NCI-H460 (cell line): ENCODE results near the gene OR52N5. TPM values are rescaled to one million over a fixed set of nuclear protein-coding genes. Genes with fewer than 3 reads are reported as not detected.

Source experiments
- DNase-seq: peaks from one replicate; pipeline ENCODE4 v3.0.0-alpha.2; 2016; ENCODE audit warnings: low read depth; ENCODE audit errors: extremely low read depth
- polyA plus RNA-seq: library from polyadenylated mRNA; depleted of rRNA; stranded (reverse); fragments of >200 nt; gene quantifications from 2 replicates; pipeline ENCODE4 v1.2.3, GENCODE V29; 2014; cell fraction: nucleus; rRNA removed
- total RNA-seq: library from RNA; depleted of rRNA; stranded (reverse); fragments of >200 nt; shearing (Covaris generic); gene quantifications from 2 replicates; pipeline ENCODE4 v1.2.3, GENCODE V29; 2014; rRNA removed

Gene OR52N5
- total RNA-seq: not detected in 2 replicates
- not detected in 2 replicates for polyA plus RNA-seq

DNA sequence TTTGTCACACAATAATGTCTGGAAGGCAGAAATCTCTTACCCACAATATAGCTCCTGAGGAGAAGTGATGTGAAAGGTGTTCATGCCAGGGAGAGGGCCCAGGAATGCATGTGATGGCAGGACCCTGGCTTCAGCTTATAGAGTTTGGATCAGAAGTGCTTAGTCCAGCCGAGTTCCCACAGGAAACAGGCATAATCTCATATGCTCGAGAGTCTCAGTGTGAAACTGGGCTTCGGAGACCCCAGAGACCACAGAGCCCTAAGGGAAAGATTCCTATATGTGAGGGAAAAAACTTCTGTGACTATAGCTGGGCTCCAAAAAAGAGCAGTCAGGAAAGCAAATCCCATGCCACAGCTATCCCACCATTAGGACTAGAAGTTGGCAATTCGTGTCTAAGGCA lies at the start of gene OR52N5:
OR52N5 (minus strand) TSS at position 101 of the 400 bp plus-strand sequence. CDS start 4,721 bp downstream, outside the sequence.
- no peak for DNase-seq

DNA sequence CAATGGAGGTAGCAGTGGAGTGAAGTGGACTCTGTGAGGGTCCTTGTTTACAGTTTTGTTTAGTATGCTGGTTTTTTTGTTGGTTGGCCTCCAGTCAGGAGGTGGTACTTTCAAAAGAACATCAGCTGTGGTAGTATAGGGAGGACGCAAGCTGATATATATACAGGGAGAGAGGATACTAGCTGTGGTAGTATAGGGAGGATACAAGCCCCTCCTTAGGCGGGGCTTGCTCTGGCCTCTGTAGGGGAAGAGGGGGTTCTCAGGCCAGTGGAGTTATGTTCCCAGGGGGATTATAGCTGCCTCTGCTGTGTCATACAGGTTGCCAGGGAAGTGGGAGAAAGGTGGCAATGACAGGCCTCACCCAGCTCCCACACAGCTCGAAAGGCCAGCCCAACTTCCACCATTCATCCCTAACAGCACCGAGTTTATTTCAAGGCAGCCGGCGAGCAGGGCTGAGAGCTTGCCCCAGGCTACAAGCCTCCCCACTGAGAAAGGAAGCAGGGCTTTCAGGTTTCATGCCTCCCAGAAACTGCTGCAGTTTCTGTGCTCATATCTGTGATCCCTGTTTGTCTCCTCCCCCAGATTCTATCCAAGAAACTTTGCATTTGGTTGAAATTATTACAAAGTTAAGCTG lies 48.2 kb upstream of the OR52N5 start:
- no peak for DNase-seq

DNA sequence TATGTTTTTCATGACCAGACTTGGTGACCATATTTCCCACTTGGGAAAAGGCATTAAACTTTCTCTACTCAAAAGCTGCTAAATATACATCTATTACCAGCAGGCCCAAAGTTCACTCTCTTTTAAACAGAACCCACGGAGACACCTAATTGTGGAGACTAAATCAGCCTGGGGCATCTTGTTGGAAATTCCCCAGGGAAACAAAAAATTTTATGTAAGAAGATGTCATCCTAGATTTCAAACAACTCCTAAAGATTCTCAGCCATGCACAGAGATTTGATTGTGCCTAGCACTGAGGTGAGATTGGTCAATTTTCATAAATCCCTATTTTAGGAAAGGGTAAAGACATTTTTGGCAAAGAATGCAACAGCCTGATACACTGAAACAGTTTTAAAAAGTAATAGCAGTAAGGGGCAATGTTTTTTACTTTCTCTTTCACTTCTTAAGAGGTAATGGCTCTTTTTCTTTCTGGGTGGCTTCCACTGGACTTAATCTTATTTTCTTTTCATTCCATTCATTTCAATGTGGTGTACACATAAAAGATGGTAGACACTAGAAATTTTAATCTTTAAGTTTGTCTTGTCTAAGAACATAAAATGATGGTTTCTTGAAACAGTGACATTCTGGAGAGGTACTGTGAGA lies 35.2 kb upstream of the OR52N5 start:
- no peak for DNase-seq

DNA sequence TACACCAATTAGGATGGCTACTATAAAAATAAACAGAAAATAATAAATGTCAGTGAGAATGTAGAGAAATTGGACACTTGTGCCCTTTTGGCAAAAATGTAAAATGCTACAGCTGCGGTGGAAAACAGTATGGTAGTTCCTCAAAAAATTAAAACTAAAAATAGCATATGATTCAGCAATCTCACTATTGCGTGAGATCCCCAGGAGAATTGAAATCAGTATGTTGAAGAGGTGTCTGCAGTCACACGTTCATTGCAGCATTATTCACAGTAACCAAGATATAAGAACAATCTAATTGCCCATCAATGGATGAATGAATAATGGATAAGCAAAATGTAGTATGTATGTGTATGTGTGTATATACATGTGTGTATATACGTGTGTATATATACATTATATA lies 32.4 kb upstream of the OR52N5 start:
- DNase-seq: no peak

DNA sequence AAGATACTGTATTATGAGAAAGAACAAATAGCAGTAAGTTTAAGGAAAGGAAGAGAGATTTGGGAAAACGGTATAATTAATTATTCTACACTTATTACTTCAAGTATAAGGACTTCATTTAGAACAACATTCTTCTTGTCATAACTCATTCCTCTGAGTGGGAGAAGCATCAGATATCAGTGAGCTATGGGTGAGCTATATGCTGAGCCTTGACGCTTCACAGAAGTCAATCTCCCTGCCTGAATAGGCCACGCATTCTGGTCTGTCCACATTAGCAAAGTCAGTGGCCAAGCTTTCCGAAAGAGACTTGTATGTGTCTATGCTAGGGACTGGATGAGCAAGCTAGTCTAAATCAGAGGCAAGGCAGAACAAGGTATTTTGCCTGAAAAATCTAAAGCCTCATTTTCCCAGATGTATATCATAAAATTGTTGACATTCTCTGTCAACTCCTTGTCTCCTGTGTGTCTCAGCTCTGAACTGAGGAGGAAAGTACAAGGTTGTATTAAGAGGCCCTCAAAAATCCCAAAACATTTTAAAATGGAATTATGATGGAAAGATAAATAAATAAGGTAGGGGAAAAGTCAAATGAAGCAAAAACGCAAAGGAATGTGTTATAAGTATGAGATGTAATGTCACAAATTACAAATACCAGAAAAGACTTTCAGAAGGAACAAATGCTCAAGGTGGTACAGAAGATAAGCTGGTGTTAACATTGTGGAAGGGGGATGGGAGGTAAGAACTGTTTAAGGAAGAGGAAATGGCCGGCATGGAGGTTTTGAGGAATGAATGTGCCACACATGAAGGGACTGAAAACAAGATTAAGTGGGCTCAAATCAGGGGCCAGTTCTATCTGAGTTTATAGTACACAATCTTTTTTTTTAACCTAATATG lies 27.0 kb upstream of the OR52N5 start:
- DNase-seq: no peak

DNA sequence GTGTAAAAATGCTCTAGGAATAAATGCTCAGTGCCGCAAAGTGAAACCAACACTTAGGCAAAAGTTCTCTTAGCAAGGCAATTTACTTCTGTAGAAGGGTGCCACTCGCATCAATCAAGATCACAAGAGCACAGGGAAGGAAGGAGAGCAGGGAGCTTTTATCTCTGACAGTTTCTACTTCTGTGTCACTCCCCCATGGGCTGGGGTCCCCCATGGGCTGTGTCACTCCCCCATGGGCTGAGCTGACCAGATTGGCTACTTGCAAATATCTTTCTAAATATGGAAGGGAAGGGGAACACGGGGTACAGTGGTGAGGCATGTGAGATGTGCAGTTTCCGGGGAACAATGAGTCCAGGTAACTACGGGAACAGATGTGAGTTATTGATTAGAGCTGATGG lies 26.0 kb upstream of the OR52N5 start:
- no peak for DNase-seq

DNA sequence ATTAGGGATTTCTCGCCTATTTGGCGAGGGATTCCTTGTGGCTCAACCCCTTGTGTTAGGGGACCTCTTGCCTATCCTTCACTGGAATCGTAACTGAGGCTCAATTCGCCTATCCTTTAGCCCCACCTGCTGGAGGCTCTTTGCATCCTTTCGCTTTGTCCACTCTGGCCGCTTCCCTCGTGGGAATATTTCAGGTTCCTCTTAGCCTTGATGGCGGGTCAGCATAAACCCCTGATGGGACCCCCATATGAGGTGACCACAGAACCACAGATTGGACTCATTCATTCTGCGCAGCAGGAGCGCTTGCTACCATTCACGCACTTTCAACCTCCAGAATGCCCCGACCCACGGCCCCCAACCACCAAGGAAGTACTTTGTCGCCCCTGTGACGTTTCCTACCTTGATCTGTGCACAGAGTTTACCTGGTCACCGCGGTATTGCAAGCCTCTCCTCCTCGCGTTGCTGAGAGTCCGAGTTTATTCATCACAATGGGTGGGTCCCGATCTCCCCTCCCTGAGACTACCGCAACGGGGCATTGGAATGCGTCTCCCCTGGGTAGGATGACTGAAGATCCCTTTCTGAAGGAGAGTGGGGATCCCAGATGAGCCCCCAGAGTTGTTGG lies 25.5 kb upstream of the OR52N5 start, which contains the start of gene OR52N2:
OR52N2 (plus strand) TSS at position 425 of the 622 bp plus-strand sequence. CDS start 11,412 bp downstream, outside the sequence.
- DNase-seq: peak; percentile 67

DNA sequence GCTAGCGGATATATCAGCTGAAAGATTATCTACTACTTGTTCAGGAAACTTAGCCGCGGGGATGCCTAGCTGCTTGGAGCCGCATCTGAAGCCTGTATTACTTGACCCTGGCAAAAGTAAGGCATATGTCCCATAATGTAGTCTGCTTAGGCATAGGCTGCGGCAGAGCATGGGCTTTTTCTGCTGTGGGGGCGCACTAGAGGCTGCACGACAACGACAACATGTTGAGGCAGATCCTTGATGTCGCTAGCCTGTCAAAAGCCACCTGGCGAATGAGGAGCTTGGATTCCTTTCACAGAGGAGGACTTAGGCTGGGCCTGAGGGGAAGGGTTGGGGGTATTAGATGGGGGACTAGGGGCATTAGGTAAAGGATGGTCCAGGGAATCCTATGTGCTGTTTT lies 24.4 kb upstream of the OR52N5 start:
- DNase-seq: no peak

DNA sequence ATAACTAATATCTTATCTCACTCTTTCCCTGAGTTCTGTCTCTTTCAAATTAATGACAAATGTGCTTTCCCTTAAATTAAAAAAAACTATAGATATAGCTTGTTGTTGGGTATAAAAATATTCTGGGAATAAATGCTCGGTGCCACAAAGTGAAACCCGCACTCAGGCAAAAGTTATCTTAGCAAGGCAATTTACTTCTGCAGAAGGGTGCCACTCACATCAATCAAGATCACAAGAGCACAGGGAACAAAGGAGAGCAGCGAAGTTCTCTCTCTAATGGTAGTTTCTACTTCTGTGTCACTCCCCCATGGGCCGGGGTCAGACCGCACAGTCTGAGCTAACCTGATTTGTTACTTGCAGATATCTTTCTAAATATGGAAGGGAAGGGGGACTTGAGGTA lies 20.8 kb upstream of the OR52N5 start:
- DNase-seq: no peak

DNA sequence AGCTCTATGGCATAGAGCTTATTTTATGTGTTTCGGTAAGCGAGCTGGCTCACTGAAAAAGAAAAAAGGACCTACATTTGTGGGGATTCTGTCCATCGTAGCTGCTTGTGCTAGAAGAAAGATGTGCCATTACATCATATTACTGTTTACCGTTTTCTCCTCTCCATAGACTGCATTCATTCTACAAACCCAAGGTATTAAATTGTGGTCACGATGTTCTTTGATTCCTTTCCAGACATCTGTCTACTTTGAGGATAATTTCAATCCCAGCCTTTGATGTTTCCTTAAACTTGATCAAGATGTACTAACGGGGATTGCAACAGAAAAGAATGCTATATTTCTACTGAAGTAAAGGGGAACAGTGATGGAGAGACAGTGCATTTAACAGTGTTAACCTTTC lies 13.4 kb upstream of the OR52N5 start:
- DNase-seq: no peak

DNA sequence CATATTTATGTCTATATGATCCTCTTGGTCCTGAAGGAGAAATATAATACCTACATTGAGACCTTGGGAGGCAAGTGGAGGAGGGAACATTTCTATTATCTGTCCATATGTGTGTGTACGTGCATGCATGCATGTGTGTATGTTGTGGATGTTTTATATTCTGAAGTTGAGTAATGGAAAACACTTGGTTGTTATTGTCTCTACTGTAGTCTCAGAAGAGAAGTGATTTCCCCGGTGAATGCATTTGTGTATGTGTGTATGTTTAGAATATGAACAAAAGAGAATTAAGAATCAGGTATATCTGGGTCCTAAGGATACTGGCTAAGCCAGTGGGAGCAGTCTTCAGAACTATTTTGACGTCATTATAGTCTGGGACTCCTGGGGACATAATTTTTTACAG lies 8.0 kb upstream of the OR52N5 start, which contains the start of gene OR52N1:
OR52N1 (minus strand) TSS at position 101 of the 400 bp plus-strand sequence. CDS start 2,449 bp downstream, outside the sequence.
- no peak for DNase-seq

DNA sequence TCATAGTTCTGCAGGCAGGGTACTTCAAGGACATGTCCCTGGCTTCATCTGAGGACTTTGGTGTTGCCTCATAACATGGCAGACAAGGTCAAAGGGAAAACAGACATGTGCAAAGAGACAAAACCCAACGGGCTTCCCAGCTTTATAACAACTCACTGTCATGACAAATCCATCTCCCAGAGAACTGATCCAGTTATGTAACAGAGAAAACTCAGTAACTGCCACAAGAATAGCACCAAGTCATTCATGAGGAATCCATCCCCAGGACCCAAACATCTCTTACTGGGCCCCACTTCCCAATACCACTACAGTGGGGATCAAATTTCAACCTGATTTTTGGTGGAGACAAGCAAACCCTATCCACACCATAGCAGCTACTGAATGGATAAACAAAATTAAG lies 16.1 kb downstream of the OR52N5 start:
- no peak for DNase-seq

DNA sequence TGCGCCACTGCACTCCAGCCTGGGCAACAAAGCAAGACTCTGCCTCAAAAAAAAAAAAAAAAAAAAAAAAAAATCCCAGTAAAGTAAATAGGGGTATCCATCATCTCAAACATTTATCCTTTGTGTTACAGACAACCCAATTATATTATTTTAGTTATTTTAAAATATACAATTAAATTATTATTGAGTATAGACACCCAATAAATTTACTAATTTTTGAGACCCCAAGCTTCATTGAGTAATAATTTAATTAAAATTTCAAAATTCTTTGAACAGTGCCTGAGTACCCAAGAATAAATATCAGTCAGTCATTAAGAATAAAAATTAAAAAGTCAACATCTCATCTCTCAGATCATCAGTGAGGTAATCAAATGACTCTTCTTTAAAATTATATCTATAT lies 29.2 kb downstream of the OR52N5 start, which contains the start of gene OR52N4:
OR52N4 (plus strand) TSS at position 301 of the 400 bp plus-strand sequence. CDS start 498 bp downstream, outside the sequence.
- DNase-seq: no peak

DNA sequence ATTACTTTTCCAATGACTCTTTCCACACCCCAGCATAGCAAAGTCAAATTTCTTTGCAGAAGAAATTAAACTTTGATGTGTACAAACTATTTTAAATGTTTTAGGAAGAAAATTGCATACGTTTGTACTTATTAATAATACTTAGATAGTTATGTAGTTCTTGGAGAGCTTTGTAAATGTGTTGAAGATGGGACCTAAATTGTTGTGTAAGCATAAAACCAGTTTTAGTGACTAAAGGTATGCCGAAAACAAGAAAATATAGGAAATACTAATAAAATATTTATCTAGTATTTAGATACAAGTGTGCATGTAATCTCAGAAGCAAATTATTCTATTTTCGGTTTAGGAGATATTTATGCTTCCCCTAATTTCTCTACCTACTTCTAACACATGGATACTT lies 33.3 kb downstream of the OR52N5 start:
- DNase-seq: no peak

DNA sequence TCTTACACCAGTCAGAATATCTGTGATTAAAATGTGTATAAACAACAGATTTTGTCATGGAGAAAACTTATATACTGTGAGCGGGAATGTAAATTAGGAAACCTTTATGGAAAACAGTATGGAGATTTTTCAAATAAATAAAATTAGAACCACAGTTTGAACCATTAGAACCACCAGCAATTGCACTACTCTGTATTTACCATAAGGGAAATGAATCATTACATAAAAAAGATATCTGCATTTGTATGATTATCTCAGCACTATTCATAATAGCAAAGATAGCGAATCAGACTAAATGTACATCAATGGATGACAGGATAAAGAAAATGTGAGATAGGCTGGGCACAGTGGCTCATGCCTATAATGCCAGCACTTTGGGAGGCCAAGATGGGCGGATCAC lies 36.5 kb downstream of the OR52N5 start:
- DNase-seq: no peak

DNA sequence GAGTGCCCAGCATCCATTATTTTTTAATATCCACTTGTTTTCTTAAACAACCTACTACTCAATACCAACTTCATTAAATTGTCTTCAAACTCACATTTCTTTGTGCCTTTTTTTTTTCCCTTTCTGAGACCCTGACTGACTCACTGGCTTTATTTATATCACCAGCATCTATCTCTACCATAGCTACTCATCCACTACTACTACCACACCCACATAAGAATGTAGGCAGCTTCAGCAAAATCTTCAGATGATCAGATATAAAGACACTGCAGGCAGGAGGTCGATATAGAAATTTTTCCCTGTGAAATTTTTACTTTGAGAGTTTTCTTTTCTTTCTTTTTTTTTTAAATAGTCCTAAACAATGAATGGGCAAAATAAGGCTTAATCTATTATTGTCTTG lies 44.7 kb downstream of the OR52N5 start:
- DNase-seq: no peak

DNA sequence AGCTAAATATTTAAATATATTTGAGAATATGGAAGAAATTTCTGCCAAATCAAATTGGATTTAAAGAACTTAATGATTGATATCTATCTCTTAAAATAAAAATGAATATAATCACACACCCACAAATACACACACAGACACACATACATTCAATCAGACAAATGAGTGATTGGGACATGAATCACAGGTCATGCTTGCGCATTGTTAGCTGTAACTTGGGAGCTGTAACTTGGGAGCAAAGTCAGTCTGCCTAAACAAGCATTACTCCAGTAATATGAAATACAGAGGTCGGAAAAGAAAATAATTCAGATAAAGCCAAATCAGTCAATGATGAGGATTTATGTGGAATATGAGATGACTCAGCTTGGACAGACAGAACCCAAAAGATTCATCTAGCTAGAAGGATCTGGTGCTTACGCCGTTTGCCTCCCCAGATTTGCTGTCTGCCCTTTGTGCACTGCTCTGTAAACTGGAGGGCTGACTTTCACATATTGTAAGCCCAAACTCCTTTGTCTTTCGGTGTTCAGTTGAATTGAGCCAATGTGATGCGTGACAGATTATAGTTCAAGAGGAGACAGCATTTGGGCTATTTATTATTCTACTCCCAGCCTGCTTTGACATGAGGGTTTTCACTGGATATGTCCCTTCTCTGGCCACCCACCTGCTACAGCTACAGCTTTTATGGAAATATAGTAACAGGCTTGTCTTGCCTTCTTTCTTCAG lies 45.3 kb downstream of the OR52N5 start:
- no peak for DNase-seq

DNA sequence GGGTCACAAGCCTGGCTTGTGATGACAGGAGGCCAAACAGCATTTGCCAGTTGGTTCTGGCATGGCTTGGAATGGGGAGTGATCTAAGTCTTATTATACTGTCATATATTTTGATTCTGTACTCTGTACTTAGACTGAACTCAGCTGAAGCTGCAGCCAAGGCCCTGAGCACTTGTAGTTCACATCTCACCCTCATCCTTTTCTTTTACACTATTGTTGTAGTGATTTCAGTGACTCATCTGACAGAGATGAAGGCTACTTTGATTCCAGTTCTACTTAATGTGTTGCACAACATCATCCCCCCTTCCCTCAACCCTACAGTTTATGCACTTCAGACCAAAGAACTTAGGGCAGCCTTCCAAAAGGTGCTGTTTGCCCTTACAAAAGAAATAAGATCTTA lies 46.1 kb downstream of the OR52N5 start:
- DNase-seq: no peak

DNA sequence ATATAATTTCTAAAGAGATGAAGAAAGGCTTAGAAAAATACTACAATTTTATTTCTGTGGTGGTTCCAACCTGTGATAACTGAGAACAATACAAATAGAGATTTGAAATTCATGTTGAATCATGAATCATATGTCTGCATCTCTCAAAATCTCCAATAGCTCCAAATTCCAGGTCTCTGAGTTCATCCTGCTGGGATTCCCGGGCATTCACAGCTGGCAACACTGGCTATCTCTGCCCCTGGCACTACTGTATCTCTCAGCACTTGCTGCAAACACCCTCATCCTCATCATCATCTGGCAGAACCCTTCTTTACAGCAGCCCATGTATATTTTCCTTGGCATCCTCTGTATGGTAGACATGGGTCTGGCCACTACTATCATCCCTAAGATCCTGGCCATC lies 46.8 kb downstream of the OR52N5 start, which contains the start of gene OR56B1:
OR56B1 (plus strand) TSS at position 53 of the 400 bp plus-strand sequence; CDS start at position 122, 69 bp downstream.
- no peak for DNase-seq

DNA sequence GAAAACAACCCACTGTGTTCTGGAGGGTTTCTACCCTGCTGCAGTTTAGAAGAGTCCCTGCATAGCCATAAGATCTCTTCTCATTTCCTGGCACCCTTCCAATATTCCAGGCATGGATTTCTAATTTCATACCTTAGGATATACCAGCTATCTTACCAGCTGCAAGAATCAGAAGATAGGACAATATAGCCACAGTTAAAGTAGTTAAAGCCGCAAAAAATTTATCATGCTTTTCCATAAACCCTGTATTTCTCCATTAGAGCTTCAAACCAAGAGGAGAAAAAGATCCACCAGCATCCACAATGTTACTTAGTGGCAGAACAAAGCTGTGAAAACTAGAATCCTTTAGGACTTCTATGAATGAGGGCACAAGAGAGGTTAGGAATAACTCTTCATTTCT lies 55.5 kb downstream of the OR52N5 start:
- no peak for DNase-seq
